GM21390 (cell line): ENCODE measurements around the gene ZMIZ1.
"Not testable (repeated sequence)": the region's sequence is repeated elsewhere in the genome, so short reads cannot be mapped to it uniquely, and the experiment has no call there.

Experiments used
- ATAC-seq: cut with Tn5 transposase; IDR thresholded peaks from one replicate; pipeline ENCODE4 v1.9.1; 2021; ENCODE audit not compliant: unreplicated experiment

The ZMIZ1 gene

GRCh38 chr10:79318369-79318768 lies 249.6 kb downstream of the ZMIZ1 start:
- ATAC-seq = no peak

GRCh38 chr10:79319115-79319771 lies 250.5 kb downstream of the ZMIZ1 start:
- no peak for ATAC-seq

- no peak for ATAC-seq
These were observed 251.6 kb downstream of the ZMIZ1 start for GRCh38 chr10:79320316-79320715.

GRCh38 chr10:79320820-79321493 lies 252.2 kb downstream of the ZMIZ1 start:
- ATAC-seq = no peak

- no peak for ATAC-seq
These were observed 252.7 kb downstream of the ZMIZ1 start for GRCh38 chr10:79321494-79321882.

- no peak for ATAC-seq
These were observed 253.2 kb downstream of the ZMIZ1 start for GRCh38 chr10:79321951-79322350.

- peak; percentile 69 for ATAC-seq
These were observed 254.1 kb downstream of the ZMIZ1 start for GRCh38 chr10:79322616-79323543.

GRCh38 chr10:79323602-79324001 lies 254.8 kb downstream of the ZMIZ1 start:
- no peak for ATAC-seq

GRCh38 chr10:79324032-79324695 lies 255.4 kb downstream of the ZMIZ1 start:
- no peak for ATAC-seq

- ATAC-seq = no peak
These were observed 257.8 kb downstream of the ZMIZ1 start for GRCh38 chr10:79326361-79327089.

- ATAC-seq = no peak
These were observed 258.3 kb downstream of the ZMIZ1 start for GRCh38 chr10:79327090-79327457.

GRCh38 chr10:79328147-79328701 lies 259.5 kb downstream of the ZMIZ1 start:
- no peak for ATAC-seq

- ATAC-seq = no peak
These were observed 260.2 kb downstream of the ZMIZ1 start for GRCh38 chr10:79328737-79329504.

GRCh38 chr10:79329529-79329928 lies 260.8 kb downstream of the ZMIZ1 start:
- ATAC-seq = no peak

- no peak for ATAC-seq
These were observed 262.5 kb downstream of the ZMIZ1 start for GRCh38 chr10:79331226-79331625.

GRCh38 chr10:79331709-79332108 lies 262.9 kb downstream of the ZMIZ1 start:
- peak; percentile 67 for ATAC-seq

GRCh38 chr10:79332610-79333315 lies 264.0 kb downstream of the ZMIZ1 start:
- ATAC-seq = not testable (repeated sequence)

GRCh38 chr10:79333513-79333912 lies 264.7 kb downstream of the ZMIZ1 start:
- ATAC-seq = no peak

- ATAC-seq = no peak
These were observed 265.8 kb downstream of the ZMIZ1 start for GRCh38 chr10:79334573-79334972.
